RWPE1 (cell line): ENCODE data around the gene PRKCQ.

Experiments used
- CTCF ChIA-PET: fragments of 350-600 bp; sonication (Branson Sonifier 250); formaldehyde crosslinking; extraction: SDS; loops from one replicate; lab custom pipeline; 2021; lab: Yijun Ruan, JAX
- POLR2A ChIA-PET: fragments of 400-600 bp; formaldehyde crosslinking; extraction: SDS; loops from one replicate; lab custom pipeline; 2020; ENCODE audit warnings: antibody characterized with exemption; ENCODE audit not compliant: low non-redundant PET; lab: Yijun Ruan, JAX
- DNase-seq: peaks from one replicate; pipeline ENCODE4 v3.0.0; 2012; ENCODE audit warnings: low spot score
- H3K27ac ChIP-seq: fragments of 450-650 bp; 2 replicates; pipeline ENCODE4 v1.5.1; 2017
- TF ChIP-seq, protein P1 (sequence below): fragments of 450-650 bp; conservative IDR thresholded peaks from 2 replicates; pipeline ENCODE4 v1.5.1; 2017; ENCODE audit warnings: low read depth, mild to moderate bottlenecking

Gene PRKCQ

GRCh38 chr10:6401558-6402348 lies 178.3 kb downstream of the PRKCQ start:
- POLR2A ChIA-PET = interaction anchor here (1.0 to 1.4 kb wide), 3 partner anchors 92 to 199 kb away, joined by 3 to 15 read pairs (median 7); partner anchors contain the start of gene PFKFB3
- TF ChIP-seq, protein P1, sequence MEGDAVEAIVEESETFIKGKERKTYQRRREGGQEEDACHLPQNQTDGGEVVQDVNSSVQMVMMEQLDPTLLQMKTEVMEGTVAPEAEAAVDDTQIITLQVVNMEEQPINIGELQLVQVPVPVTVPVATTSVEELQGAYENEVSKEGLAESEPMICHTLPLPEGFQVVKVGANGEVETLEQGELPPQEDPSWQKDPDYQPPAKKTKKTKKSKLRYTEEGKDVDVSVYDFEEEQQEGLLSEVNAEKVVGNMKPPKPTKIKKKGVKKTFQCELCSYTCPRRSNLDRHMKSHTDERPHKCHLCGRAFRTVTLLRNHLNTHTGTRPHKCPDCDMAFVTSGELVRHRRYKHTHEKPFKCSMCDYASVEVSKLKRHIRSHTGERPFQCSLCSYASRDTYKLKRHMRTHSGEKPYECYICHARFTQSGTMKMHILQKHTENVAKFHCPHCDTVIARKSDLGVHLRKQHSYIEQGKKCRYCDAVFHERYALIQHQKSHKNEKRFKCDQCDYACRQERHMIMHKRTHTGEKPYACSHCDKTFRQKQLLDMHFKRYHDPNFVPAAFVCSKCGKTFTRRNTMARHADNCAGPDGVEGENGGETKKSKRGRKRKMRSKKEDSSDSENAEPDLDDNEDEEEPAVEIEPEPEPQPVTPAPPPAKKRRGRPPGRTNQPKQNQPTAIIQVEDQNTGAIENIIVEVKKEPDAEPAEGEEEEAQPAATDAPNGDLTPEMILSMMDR = peak; percentile 82
- peak; percentile 91 for DNase-seq
- CTCF ChIA-PET = interaction anchor here (0.6 to 3.6 kb wide), 24 partner anchors 106 to 1571 kb away, joined by 3 to 106 read pairs (median 4); partner anchors contain the start of gene PFKFB3
- peak overlapping the region; percentile 69 for H3K27ac ChIP-seq

GRCh38 chr10:6400821-6401465 lies 179.1 kb downstream of the PRKCQ start:
- ChIA-PET CTCF (interaction anchor here (0.6 to 3.6 kb wide), 16 partner anchors 106 to 311 kb away, joined by 3 to 106 read pairs (median 4); partner anchors contain the start of gene PFKFB3), POLR2A (interaction anchor here (1.2 to 1.4 kb wide), 2 partner anchors 197 to 198 kb away, joined by 7 to 15 read pairs; partner anchors contain the start of gene PFKFB3)

GRCh38 chr10:6400331-6400730 lies 179.7 kb downstream of the PRKCQ start:
- H3K27ac ChIP-seq = no peak overlapping the region
- TF ChIP-seq, protein P1 = no peak
- no peak for DNase-seq
- ChIA-PET CTCF (interaction anchor here (3.6 kb wide), 1 partner anchor 198 kb away, joined by 106 read pairs; the partner anchor contains the start of gene PFKFB3), POLR2A (no interaction called here)

More at GRCh38 chr10:6400821-6401465, 179.1 kb downstream of the PRKCQ start:
- H3K27ac ChIP-seq = no peak overlapping the region
- TF ChIP-seq, protein P1 = no peak
- DNase-seq = no peak

DNA sequence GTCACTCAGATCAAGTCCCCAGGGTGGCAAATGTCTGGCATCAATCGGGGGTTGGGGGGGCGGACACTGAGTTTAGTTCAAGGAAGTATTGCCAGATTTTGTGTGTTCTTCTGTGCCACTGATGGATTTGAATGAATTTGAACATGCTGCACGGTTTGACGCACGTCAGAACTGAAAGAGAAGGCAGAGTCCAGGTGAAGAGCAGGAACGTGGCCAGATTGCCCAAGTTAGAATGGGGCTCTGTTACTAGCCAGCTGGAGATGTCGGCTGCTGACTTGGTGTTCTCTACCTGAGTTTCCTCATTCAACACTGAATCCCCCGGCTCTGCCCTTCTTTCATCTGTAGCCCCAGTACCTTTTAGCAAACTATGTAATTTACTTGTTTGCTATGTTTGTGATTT lies 180.2 kb downstream of the PRKCQ start:
- DNase-seq = no peak
- CTCF ChIA-PET = interaction anchor here (0.7 kb wide), 1 partner anchor 665 kb away, joined by 3 read pairs; no protein-coding TSS in a partner anchor
- POLR2A ChIA-PET = no interaction called here
- TF ChIP-seq, protein P1 = no peak
- H3K27ac ChIP-seq = no peak overlapping the region

- TF ChIP-seq, protein P1 = no peak
- no peak overlapping the region for H3K27ac ChIP-seq
- POLR2A ChIA-PET = no interaction called here
- CTCF ChIA-PET = interaction anchor here (0.7 to 0.8 kb wide), 3 partner anchors 34 to 664 kb away, joined by 3 to 7 read pairs (median 5); no protein-coding TSS in a partner anchor
- no peak for DNase-seq
These were observed 180.8 kb downstream of the PRKCQ start for GRCh38 chr10:6399231-6399741.

- ChIA-PET POLR2A (interaction anchor here (0.7 kb wide), 1 partner anchor 194 kb away, joined by 5 read pairs; no protein-coding TSS in a partner anchor), CTCF (interaction anchor here (0.7 to 0.8 kb wide), 3 partner anchors 33 to 250 kb away, joined by 5 to 7 read pairs (median 5); no protein-coding TSS in a partner anchor)
- TF ChIP-seq, protein P1 = no peak
- DNase-seq = no peak
- no peak overlapping the region for H3K27ac ChIP-seq
These were observed 181.7 kb downstream of the PRKCQ start for GRCh38 chr10:6398399-6398798.
